NCI-H1930 (cell line): Measurements from ENCODE around the gene TRIM41.
"Not testable (repeated sequence)": the region's sequence is repeated elsewhere in the genome, so short reads cannot be mapped to it uniquely, and the experiment has no call there.

ENCODE experiments used
- DNase-seq, 2 experiments: peaks; one replicate each; lab custom pipeline; 2025; lab: John Stamatoyannopoulos, UW

TRIM41 gene

DNA sequence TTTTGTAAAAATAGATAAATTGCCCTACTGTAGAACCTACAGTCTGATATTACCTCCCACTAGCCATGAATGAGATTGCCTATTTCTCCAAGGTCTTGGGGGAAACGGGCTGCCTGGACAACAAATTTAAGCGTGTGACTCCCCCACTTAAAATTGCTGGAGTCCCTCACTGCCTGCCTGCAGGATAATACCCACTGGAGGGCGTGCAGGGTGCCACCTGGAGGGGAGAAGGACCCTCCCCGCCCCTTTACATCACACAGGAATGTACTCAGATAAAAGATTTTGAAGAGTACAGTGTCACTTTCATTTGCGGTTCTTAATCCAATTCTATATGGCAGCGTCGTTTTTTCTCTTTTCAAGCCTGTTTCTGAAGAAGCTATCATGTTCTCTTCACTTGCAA is 11.9 kb upstream of the TRIM41 start:
- DNase-seq, result no peak

DNA sequence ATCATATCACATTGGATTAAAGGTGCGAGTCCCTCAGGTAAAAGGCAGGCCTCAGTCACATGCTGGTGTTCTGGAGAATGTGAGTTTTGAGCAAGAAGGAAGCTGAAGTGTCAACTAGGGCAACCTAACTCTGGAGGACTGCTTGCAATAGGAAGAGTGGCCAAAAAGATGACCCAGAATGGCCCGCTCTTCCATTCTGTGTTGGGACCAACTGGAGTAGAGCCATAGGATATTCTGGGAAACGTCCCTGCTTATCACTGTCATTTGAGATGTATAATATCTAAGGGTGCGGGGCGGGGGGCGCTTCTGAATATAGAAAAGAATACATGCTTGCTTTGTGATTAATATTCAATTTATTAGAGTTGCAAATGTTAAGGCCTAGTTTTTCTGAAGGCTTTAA is 11.0 kb upstream of the TRIM41 start:
- DNase-seq, result no peak

DNA sequence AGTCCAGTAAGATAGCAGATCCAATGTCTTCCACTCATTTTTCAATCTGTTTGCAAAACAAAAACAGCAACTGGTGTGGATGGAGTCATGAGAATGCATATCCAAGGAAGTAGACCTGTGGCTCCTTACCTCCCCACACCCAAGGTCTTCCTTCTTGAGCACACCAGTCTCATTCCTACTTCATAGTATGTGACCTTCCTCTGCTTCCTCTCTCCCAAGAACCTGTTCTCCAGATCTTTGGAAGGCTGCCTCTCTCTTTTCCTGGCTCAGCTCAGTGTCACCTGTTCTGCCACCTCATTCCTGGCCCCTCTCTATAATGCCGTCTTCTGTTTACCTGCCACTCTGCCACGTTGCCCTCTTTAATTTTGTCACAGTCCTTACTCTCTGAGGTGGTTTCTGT is 10.1 kb upstream of the TRIM41 start:
- DNase-seq, result no peak

DNA sequence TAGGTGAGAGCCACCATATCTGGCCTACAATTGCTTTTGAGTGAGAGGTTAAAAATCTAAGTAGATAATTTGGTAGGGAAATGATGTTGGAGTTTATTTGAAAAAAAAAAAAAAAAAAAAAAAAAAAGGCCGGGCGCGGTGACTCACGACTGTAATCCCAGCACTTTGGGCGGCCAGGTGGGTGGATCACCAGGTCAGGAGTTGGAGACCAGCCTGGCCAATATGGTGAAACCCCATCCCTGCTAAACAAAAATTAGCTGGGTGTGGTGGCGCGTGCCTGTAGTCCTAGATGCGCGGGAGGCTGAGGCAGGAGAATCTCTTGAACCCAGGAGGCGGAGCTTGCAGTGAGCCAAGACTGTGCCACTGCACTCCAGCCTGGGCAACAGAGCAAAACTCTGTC is 8.8 kb upstream of the TRIM41 start:
- DNase-seq, result not testable (repeated sequence)

DNA sequence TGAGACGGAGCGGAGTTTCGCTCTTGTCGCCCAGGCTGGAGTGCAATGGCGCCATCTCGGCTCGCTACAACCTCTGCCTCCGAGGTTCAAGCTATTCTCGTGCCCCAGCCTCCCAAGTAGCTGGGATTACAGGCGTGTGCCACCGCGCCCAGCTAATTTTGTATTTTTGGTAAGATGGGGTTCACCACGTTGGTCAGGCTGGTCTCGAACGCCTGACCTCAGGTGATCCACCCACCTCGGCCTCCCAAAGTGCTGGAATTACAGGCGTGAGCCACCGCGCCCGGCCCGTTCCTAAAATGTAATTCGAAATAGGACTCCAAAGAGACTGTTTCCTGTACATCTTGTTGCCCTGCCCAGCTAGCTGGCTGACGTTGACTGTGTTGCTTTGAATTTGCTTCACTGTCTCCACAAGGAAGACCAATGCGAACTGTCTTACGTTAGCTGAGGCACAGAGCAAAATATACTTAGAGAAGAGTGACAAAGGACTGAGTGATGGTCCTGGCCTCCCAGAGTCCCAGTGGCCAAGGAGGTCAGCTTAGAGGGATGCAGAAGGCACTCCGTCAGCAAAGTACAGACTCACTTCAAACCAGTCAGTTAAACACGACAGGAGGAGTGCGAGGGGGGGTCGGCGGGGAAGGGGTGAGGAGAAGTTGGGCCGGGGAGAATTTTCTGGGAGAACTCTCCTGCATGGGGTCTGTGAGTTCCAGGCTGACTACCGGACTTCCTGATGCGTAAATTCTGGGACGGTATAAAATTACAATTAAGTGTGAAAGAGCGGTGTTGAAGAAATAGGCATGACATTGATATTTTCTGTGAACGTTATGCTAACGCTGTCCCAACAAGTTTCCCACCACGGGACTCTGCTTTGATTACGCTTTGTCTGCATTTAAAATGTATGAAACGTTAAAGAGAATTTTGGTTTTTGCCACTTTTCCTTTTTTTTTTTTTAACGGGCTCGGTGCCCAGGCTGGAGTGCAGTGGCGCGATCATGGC is 6.8 kb upstream of the TRIM41 start:
- no peak for DNase-seq

DNA sequence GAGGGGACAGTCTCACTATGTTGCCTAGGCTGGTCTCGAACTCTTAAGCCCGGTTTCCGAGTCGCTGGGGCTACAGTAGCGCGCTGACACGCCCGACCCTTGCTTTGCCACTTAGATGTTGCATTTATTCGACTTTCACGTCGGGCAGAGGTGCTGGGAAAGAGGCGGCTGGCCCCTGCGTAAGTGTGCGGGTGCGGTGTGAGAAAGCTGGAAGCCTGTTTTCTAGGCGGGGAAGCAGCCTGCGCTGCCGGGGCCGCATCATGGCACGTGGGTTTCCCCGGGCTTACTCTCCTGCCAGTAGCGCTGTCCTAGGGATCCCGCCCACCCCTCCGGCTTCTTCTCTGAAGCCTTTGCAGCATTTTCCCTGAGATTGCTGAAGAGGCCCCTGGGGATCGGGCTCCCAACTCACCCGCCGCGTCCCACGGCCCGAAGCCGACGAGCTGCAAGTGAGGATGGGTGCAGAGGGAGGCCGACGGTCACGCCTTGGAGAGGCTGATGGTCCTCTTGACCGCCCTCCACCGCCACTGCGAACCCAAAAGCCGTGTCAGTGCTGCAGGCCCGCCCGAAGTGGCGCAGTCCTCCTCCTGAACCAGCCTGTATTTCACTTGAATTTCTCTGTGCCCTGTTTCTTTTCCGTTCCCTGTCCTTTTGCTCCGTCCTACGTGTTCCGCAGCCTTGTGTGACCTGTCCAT is 5.8 kb upstream of the TRIM41 start:
- no peak for DNase-seq

DNA sequence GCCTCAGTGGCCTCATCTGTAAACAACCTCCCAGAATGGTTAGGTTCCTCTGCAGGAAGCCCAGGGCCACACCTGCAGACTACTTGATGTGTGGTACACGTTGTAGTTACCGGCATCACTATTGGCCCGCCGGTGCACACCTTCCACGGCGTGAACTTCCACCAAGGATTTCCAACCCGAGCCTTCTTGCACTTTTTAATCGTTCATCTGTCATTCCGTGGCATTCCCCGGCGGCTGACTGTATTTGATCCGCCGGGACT is 5.3 kb upstream of the TRIM41 start:
- DNase-seq, result no peak

DNA sequence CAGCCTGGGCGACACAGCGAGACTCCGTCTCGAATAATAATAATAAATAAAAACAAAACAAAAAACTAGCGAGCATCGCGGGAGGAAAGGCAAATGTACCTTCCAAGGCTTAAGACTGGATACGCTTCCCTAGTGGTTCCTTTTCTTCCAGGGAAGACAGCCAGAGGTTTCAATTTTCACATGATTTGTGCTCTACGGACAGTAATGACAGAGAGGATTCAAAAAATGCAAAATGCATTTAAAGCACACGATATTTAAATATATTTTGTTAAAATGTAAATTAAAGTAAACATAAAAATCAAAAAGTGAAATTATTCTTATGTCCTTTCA is 4.3 kb upstream of the TRIM41 start:
- no peak for DNase-seq

DNA sequence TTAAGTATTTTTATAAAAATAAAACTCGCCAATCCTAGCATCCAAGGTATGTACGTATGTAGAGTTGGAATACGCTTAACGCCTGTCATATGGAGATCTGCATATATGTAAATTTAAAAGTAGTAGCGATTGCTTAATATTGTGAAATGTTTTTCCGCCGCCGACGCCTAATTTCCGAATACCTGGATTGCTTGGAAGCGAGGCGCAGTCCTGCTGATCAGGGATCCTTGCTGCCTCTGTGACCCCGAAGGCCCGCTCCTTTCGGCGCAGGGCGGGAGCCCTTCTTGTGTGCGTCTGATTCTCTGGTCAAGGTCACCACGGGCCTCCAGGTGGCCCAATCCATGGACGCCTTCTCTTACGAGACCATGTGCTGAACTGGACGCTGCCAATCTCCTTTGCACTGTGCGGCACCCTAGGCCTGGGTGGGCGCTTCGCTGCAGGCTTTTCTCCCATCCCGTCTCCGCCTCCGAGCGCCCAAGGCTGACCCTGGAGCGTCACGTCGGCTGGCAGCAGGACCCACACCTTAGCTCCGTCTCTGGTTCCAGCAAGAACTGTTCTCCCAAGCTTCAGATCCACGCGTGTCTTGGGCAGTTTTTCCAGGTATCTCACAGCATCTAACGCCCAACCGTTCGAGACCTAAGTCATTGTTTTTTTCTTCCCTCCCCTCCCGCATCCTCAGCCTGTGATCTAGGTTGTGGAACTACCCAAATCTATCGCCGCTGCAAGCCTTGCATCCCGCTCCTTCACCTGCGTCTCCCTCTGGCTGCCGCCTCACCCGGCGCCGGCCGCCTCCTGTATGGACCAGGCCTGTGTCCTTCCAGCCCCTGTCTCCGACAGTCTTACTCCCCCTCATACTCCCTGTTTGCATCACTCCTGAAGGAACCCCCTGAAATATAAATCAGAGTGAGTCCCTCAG is 3.6 kb upstream of the TRIM41 start:
- no peak for DNase-seq

DNA sequence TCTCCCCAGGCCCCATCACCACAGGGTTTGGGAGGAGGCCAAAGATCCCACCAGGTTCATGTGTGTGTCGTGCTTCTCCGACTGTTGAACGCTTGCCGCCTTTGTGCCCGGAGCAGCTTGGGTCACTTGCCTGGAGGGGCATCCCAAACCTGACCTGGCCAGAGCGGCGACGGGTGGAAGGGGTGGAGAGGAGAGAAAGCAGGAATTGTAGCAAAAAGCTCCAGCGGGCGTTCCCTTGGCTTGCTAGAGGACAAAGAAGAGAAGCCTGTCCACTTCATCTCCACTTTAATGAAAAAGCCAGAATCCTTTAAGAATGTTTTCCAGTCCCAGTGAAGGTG is 2.9 kb upstream of the TRIM41 start:
- no peak for DNase-seq

DNA sequence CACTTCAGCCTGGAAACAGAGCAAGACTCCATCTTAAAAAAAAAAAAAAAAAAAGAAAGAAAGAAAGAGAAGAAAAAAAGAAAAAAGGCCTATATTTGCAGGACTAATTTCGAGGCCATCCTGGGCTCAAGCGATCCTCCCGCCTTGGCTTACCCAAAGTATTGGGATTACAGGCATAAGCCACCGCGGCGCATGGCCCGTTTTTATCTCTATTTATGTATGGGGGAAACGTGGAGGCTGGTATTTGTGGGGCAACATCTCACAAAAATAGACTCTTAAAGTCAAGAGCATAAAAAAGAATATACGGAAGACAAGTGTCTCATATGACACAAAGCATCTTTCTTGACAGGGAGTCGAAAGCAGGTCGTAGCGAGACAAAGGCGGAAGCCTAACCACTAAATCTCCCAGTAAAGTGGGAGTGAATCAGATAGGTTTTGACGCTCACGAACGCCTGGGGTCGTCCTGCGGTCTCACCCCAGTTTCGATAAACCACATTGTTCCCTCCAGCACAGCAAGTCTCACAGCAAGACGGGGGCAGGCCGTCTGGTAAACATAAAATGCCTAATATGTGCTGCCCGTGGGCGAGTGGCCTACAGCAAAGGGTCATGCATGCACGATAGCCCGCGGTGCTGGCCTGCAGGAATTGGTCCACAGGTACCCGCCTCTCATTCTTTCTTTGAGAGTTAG is 1.8 kb upstream of the TRIM41 start:
- DNase-seq, result no peak

DNA sequence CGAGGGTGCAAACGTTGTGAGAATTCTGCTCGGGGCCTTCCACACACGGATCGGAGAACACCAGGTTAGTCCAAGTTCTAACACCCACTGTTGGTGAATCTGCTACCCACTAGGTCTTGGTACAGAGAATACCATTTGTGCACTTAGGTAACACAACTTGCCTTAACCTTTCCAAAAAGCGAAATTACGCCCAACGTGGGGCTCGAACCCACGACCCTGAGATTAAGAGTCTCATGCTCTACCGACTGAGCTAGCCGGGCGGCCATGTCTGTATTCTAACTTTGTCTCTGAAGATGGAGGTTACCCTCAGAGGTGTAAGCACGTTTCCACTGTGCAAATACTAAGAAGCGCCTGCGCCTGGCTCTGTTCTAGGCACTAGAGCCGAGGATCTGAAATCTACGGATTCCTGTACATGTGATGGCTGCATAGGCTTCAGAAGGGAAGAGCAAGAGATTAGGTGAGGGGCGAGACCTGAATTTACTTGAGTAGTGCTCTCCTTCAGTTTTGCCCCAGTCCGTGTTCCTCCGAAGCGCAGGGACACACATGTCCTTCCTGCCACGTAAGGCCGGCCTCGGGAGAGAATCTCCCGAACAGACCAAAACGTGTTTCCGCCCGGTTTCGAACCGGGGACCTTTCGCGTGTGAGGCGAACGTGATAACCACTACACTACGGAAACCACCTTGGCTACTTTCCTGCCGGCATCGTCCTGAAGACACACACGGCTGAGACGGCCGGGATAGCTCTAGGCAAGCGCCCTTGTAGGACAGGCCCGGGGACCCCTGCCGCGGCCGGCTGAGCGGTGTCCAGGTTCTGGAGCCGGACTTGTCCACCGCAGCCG is 1.1 kb upstream of the TRIM41 start:
- DNase-seq, result no peak

DNA sequence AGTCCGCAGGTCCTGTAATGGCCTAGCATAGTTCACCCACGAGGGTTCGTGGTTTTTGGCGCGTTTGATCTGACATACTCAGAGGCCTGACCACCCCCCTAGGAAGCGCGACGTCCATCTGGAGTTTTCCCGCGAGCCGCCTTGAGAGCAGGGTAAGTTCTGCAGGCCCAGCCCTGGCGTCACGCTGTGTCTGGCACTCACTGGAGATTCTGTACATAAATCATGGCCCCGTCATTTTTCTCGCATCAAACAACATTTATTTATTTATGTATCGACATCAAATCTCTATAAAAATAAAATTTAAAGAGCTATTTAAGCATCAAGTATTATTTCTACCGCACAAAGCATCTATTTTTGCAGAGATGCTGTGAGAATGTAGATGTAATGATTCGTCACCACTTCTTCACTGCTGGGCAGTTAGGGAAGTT is 437 bp upstream of the TRIM41 start:
- DNase-seq, result no peak

DNA sequence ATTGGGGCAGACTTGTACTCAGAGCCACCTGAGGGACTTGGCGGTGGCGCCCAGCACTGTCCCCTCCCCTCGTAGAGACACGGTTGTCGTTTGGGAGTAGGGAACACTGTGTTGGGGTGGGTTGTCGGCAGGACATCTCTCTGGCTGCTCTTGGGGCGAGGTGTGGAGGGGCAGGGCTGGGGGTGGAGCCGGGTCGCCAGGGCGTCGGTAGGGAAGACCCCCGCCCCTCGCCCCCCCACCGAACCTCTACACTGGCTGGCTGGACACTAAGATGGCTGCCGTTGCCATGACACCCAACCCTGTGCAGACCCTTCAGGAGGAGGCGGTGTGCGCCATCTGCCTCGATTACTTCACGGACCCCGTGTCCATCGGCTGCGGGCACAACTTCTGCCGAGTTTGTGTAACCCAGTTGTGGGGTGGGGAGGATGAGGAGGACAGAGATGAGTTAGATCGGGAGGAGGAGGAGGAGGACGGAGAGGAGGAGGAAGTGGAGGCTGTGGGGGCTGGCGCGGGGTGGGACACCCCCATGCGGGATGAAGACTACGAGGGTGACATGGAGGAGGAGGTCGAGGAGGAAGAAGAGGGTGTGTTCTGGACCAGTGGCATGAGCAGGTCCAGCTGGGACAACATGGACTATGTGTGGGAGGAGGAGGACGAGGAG is 778 bp downstream of the TRIM41 start:
- no peak for DNase-seq

DNA sequence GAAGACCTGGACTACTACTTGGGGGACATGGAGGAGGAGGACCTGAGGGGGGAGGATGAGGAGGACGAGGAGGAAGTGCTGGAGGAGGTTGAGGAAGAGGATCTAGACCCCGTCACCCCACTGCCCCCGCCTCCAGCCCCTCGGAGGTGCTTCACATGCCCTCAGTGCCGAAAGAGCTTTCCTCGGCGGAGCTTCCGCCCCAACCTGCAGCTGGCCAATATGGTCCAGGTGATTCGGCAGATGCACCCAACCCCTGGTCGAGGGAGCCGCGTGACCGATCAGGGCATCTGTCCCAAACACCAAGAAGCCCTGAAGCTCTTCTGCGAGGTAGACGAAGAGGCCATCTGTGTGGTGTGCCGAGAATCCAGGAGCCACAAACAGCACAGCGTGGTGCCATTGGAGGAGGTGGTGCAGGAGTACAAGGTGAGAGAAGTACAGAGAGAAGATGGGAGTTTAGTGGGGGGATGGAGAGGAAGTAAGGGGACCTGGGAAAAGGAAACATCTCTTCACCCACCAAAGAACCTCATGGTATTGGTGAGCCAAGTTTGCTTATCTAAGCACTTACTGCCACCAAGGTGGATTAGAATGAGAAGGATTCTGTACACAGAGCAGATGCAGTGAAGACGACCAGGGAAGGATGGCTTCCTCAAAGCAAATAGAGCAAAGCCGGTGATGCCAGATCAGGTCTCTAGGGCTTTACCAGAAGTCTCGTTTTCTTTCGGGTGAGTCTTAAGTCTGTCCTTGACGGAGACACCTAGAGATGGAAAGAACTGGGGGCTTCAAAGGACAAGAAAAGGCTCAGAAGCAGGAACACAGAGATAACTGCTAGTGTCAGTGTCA is 1.5 kb downstream of the TRIM41 start:
- DNase-seq, result no peak

DNA sequence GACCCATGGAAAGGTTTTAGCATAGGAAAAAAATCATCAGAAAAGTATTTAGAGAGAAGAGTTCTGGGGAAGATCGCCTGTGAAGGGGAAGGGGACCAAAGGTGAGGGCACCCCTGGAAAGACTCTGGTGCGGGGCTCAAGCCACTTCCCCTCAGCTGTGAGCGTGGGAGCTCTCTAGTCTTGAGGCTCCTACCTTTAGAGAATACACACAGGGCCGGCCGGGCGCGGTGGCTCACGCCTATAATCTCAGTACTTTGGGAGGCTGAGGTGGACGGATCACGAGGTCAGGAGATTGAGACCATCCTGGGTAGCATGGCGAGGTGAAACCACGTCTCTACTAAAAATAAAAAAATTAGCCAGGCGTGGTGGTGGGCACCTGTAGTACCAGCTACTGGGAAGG is 6.9 kb downstream of the TRIM41 start:
- DNase-seq, result no peak

DNA sequence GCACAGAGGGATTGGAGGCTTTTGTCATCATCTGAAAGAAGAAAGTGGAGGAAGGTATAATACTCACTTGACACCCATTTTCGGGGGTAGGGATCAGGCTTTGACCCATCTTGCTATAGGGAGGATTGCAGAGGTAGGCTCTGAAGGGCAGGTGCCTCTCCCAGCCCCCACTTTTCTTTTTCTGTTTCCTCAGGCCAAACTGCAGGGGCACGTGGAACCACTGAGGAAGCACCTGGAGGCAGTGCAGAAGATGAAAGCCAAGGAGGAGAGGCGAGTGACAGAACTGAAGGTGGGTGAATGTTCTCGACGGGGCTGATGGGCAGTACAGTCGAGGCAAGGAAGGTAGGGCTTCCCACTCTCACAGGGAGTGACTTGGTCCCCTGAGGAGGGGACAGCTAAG is 7.5 kb downstream of the TRIM41 start:
- DNase-seq, result no peak

DNA sequence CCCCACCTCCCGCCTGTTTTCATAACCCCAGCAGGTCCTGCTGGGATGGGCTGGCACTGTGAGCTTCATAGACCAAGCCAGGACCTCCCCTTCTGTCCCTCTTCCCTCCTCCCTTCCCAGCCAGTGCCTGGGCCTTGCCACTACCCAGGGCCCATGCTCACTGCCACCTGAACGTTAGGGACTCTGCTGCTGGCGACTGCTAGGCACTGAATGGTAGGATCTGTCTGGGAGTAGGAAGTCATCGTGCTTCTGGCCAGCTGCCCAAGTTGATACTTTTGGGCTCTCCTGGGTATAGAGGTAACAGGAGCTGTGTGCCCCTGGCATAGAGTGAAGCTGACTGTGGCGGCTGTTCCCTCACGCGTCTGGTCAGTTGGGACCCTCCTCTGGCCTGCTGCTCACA is 8.4 kb downstream of the TRIM41 start:
- DNase-seq, result no peak

DNA sequence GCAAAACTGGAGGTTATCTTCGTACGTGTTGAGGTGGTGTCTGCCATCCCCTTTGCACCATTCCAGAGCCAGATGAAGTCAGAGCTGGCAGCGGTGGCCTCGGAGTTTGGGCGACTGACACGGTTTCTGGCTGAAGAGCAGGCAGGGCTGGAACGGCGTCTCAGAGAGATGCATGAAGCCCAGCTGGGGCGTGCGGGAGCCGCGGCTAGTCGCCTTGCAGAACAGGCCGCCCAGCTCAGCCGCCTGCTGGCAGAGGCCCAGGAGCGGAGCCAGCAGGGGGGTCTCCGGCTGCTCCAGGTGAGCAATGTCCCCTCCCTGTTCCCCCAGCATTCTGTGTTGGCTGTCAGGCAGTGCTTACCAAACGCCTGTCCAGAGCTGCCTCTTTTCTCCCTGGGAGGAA is 9.5 kb downstream of the TRIM41 start:
- no peak for DNase-seq
